BLaER1 (cell line): ENCODE results near the gene ARG2.

Experiments used
- H3K27ac ChIP-seq: shearing (Covaris generic); formaldehyde crosslinking; 2 replicates; pipeline ENCODE4 v1.8.1; 2022
- H3K27me3 ChIP-seq: shearing (Covaris generic); formaldehyde crosslinking; 2 replicates; pipeline ENCODE4 v1.8.1; 2022
- H3K36me3 ChIP-seq: shearing (Covaris generic); formaldehyde crosslinking; 2 replicates; pipeline ENCODE4 v1.8.1; 2022
- H3K4me1 ChIP-seq: shearing (Covaris generic); formaldehyde crosslinking; 2 replicates; pipeline ENCODE4 v1.8.1; 2022
- H3K4me2 ChIP-seq: shearing (Covaris generic); formaldehyde crosslinking; 2 replicates; pipeline ENCODE4 v1.8.1; 2022
- H3K4me3 ChIP-seq: shearing (Covaris generic); formaldehyde crosslinking; 2 replicates; pipeline ENCODE4 v1.8.1; 2022
- H3K9ac ChIP-seq: shearing (Covaris generic); formaldehyde crosslinking; 2 replicates; pipeline ENCODE4 v1.8.1; 2022
- H3K9me3 ChIP-seq: shearing (Covaris generic); formaldehyde crosslinking; 2 replicates; pipeline ENCODE4 v1.8.1; 2022
- H4K20me1 ChIP-seq: shearing (Covaris generic); formaldehyde crosslinking; 2 replicates; pipeline ENCODE4 v1.8.1; 2022
- Cebpa-rat ChIP-seq: shearing (Covaris generic); IDR thresholded peaks from 2 replicates; pipeline ENCODE4 v1.8.1; 2022

Gene ARG2

DNA sequence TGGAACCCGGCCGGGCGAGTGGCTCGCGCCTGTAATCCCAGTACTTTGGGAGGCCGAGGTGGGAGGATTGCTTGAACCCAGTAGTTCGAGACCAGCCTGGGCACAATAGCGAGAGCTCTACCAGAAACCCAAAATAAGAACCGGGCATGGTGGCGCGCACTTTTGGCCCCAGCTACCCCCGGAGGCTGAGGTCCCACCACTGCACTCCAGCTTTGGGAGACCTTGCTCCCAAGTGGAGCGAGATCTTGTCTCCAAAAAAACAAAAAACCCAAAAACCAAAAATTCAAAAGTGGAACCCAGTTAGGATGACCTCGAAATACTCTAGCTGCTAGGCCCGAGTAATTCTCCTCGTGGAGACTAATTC lies 55.5 kb downstream of the ARG2 start:
- Histone ChIP-seq H3K9me3 (no peaks in the 10 kb centered on the region), H3K27ac (peak overlapping the region; percentile 99), H3K4me2 (peak overlapping the region; percentile 98), H3K36me3 (peaks cover 28% of the 10 kb centered on the region), H3K4me1 (peaks cover 28% of the 10 kb centered on the region), H3K27me3 (no peaks in the 10 kb centered on the region), H4K20me1 (peaks cover 42% of the 10 kb centered on the region), H3K9ac (peak overlapping the region; percentile 99), H3K4me3 (peak overlapping the region; percentile 98)
- no peak for TF ChIP-seq Cebpa-rat

DNA sequence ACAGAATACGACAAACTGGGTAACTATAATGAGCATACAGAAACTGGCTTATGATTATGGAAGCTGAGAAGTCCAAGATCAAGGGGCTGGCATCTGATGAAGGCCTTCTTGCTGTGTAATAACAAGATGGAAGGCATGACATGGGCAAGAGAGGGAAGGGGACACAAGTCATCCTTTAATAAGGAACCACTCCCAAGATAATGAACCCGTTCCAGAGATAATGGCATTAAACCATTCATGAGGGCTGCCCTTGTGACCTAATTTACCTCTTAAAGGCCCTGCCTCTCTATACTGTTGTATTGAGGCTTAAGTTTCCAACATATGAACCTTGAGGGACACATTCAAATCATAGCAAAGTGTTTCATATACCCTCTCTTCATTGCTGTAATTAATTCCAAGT lies 59.3 kb downstream of the ARG2 start:
- H3K27me3 ChIP-seq: no peaks in the 10 kb centered on the region
- peaks cover 4% of the 10 kb centered on the region for H4K20me1 ChIP-seq
- peaks cover 63% of the 10 kb centered on the region for H3K36me3 ChIP-seq
- H3K4me2 ChIP-seq: no peak overlapping the region
- H3K9me3 ChIP-seq: no peaks in the 10 kb centered on the region
- H3K4me3 ChIP-seq: no peak overlapping the region
- no peak overlapping the region for H3K9ac ChIP-seq
- peaks cover 8% of the 10 kb centered on the region for H3K4me1 ChIP-seq
- TF ChIP-seq Cebpa-rat: no peak
- H3K27ac ChIP-seq: no peak overlapping the region

DNA sequence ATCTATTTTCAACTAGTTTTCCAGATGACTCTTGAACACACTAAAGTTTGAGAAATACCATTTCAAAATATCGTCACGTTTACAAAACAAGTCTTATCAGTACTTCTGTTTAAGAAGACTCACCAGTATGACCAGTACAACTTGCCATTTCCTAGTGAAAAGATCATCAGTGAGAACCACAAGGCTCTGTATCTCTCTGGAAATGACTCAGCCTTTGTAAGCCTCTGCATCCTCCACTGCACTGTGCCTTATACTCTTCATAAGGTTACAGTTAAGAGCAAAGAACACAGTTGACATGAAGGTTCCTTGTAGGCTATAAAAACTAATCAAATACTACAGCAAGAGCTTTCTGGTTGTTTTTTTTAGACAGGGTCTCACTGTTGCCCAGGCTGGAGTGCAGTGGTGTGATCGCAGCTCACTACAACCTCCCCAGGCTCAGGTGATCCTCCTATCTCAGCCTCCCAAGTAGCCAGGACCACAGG lies 60.4 kb downstream of the ARG2 start:
- H3K36me3 ChIP-seq: peaks cover 74% of the 10 kb centered on the region
- H3K27ac ChIP-seq: no peak overlapping the region
- no peaks in the 10 kb centered on the region for H3K9me3 ChIP-seq
- H3K9ac ChIP-seq: no peak overlapping the region
- no peak for TF ChIP-seq Cebpa-rat
- H3K27me3 ChIP-seq: no peaks in the 10 kb centered on the region
- H3K4me2 ChIP-seq: no peak overlapping the region
- H3K4me3 ChIP-seq: no peak overlapping the region
- H3K4me1 ChIP-seq: peaks cover 6% of the 10 kb centered on the region
- H4K20me1 ChIP-seq: no peaks in the 10 kb centered on the region; the same call in 1 of the 2 replicates

DNA sequence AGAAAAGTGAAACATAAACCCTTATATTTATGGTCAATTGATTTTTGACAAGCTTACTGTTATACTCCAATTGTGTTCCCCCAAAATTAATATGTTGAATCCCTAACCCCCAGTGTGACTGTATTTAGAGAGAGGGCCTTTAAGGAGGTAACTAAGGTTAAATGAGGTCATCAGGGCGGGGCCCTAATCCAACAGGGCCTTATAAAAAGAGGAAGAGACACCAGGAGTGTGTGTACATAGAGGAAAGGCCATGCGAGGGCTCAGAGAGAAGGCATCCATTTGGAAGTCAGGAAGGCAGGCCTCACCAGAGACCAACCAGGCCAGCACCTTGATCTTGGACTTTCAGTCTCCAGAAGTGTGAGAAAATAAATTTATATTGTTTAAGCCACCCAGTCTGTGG lies 61.2 kb downstream of the ARG2 start:
- Histone ChIP-seq H3K9ac (no peak overlapping the region), H3K4me2 (no peak overlapping the region), H3K27ac (no peak overlapping the region), H3K4me1 (no peaks in the 10 kb centered on the region), H3K4me3 (no peak overlapping the region), H3K27me3 (no peaks in the 10 kb centered on the region), H3K9me3 (no peaks in the 10 kb centered on the region), H3K36me3 (peaks cover 82% of the 10 kb centered on the region), H4K20me1 (no peaks in the 10 kb centered on the region; the same call in 1 of the 2 replicates)
- TF ChIP-seq Cebpa-rat: no peak

DNA sequence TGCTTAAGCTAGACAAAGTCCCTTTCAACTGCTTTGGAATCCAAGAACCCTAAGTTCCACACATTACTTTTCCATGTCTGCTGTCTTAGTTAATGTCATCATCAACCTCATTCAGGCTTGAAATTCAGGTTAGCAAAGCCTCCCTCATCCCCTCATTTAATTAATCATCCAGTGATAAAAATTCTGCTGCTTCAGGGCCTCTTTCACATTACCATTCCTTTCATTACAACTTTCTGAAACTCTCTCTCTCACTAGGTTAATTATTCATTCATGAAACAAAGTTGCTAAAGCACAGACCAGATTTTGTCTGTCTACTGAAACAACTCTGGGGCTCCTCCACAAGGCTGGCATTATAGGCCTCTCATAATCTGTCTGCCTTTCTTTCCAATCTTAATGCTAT lies 64.1 kb downstream of the ARG2 start:
- peaks cover 95% of the 10 kb centered on the region for H3K36me3 ChIP-seq

DNA sequence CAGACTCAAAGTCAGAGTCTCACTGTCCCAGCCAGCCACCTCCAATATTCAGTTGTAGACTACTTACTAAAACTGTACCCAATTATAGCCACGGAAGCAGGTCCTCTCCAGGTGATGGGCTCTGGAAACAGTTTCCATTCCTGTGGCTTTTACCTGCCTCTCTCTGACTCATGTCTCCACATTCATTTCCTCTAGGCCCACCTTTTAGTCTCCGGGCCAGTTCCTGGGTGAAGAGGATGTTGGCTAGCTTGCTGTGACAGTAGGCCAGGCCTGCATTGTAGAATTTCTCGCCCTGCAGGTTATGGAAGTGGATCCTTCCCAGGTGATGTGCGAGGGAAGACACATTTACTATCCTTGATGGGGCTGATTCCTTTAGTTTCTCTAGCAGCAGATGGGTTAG lies 70.3 kb downstream of the ARG2 start:
- Histone ChIP-seq H4K20me1 (peaks cover 37% of the 10 kb centered on the region), H3K36me3 (peaks cover 87% of the 10 kb centered on the region), H3K9ac (no peak overlapping the region), H3K27ac (no peak overlapping the region), H3K9me3 (no peaks in the 10 kb centered on the region), H3K4me1 (peaks cover 19% of the 10 kb centered on the region), H3K4me2 (no peak overlapping the region), H3K4me3 (no peak overlapping the region), H3K27me3 (no peaks in the 10 kb centered on the region)
- TF ChIP-seq Cebpa-rat: no peak

More for the DNA sequence above, 64.1 kb downstream of the ARG2 start:
- no peaks in the 10 kb centered on the region for H3K9me3 ChIP-seq
- H4K20me1 ChIP-seq: no peaks in the 10 kb centered on the region; the same call in 1 of the 2 replicates
- H3K27ac ChIP-seq: no peak overlapping the region
- no peak for TF ChIP-seq Cebpa-rat
- no peak overlapping the region for H3K9ac ChIP-seq
- H3K4me1 ChIP-seq: no peaks in the 10 kb centered on the region
- H3K27me3 ChIP-seq: no peaks in the 10 kb centered on the region
- H3K4me3 ChIP-seq: no peak overlapping the region
- no peak overlapping the region for H3K4me2 ChIP-seq

DNA sequence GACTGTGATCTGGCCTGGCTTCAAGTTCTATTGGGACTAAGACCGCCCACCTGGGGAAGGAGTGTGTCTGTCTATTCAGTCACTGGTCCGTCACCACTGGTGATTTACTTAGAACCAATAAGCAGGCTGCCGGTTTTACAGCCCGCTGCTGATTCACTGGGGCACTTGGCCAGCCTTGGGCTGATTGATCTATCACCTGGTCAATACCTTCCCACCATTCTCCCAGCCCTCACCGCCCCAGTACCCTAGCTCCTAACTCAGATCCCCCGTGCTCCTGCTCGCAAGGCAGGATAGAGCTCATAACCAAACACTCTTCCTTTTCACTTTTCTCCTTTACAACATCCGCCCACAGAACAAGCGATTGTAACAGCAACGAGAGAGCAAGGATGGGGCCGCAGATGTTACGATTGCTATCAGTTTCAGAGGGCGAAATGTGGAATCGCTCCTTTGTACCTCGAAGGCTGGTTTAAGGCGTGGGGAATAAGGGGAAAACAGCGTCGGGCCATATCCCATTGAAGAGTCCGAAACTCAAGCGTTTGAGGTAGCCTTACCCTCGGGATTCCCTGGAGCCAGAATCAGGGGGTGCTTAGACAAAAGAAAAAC lies 75.2 kb downstream of the ARG2 start:
- Histone ChIP-seq H3K36me3 (peaks cover 38% of the 10 kb centered on the region), H3K9ac (peak overlapping the region; percentile 86), H3K4me2 (peak overlapping the region; percentile 82), H3K4me1 (peaks cover 23% of the 10 kb centered on the region), H3K27me3 (no peaks in the 10 kb centered on the region), H3K4me3 (peak overlapping the region; percentile 89), H3K27ac (peak overlapping the region; percentile 77), H4K20me1 (peaks cover 37% of the 10 kb centered on the region), H3K9me3 (no peaks in the 10 kb centered on the region)
- TF ChIP-seq Cebpa-rat: no peak

DNA sequence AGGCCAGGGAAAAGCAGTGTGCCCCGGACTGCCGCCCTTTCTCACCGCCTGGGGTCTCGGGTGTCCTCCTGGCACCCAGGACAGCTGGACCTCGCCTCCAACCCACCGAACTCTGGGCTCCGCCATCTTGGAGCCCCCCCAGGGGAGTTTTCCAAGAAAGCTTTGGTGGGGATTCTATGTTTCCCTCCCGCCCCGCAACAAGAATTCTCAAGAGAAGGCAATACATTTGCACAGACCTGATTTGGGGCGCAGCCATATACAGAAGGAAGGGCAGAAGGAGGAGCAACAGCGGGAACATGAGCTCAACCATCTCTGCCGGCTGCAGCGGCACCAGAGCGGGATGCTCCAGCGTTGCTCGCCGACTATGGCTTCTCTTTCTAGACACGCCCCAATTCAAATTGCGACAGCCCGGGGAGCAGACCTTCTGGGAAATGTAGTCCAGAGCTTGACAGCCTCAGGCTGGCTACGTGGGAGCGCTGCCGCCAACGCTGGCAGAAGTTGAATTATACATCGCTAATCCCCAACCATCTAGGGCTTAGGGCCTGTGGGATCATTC lies 75.8 kb downstream of the ARG2 start, which contains the start of gene RDH11:
RDH11 (minus strand) TSS at position 371 of the 556 bp plus-strand sequence; CDS start at position 310, 61 bp downstream.
- no peaks in the 10 kb centered on the region for H3K27me3 ChIP-seq
- peaks cover 32% of the 10 kb centered on the region for H3K36me3 ChIP-seq
- peak within 1 kb of the TSS; percentile 77 for H3K27ac ChIP-seq
- H3K4me2 ChIP-seq: peak within 1 kb of the TSS; percentile 82
- peak within 1 kb of the TSS; percentile 86 for H3K9ac ChIP-seq
- H3K4me3 ChIP-seq: peak within 1 kb of the TSS; percentile 89
- H3K4me1 ChIP-seq: peaks cover 23% of the 10 kb centered on the region
- H3K9me3 ChIP-seq: no peaks in the 10 kb centered on the region
- peak; percentile 89 for TF ChIP-seq Cebpa-rat
- peaks cover 35% of the 10 kb centered on the region for H4K20me1 ChIP-seq

DNA sequence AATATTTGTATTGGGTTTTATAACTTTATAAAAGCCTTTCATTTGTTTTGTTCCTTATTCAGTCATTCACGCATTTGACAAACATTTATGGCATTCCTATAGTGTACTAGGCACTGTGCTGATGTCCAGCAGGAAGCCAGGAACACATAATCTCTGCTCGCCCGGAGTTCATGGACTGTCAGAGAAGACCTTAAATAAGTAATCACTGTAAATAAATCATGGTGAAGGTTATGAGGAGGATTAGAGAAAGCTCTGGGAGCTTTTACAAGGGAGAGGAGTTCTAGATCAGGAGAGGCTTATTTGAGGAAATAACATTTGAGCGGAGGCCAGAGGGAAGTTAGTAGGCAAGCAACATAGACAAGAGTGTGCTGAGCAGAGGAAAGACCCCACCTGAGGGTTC lies 77.3 kb downstream of the ARG2 start:
- H3K36me3 ChIP-seq: peaks cover 17% of the 10 kb centered on the region
- no peak overlapping the region for H3K27ac ChIP-seq
- TF ChIP-seq Cebpa-rat: no peak
- no peak overlapping the region for H3K4me3 ChIP-seq
- H3K27me3 ChIP-seq: no peaks in the 10 kb centered on the region
- peaks cover 23% of the 10 kb centered on the region for H3K4me1 ChIP-seq
- no peak overlapping the region for H3K9ac ChIP-seq
- no peak overlapping the region for H3K4me2 ChIP-seq
- H3K9me3 ChIP-seq: no peaks in the 10 kb centered on the region
- peaks cover 22% of the 10 kb centered on the region; the same call in 1 of the 2 replicates for H4K20me1 ChIP-seq

DNA sequence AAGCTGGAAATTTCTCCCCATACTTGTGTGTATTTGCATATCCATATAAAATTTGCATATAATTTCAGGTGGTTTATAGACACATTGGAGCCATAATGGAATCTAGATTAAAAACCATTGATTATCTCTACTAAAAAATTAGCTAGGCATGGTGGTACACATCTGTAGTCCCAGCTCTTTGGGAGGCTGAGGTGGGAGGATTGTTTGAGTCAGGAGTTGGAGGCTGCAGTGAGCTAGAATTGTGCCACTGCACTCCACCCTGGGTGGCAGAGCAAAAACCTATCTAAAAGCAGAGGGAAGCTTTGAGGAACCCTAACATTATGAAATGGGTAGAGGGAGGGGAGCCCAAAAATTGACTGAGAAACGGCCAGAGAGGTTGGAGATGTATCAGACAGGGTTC lies 78.5 kb downstream of the ARG2 start:
- Histone ChIP-seq H3K4me3 (no peak overlapping the region), H3K36me3 (peaks cover 5% of the 10 kb centered on the region; the same call in 1 of the 2 replicates), H3K4me1 (peaks cover 21% of the 10 kb centered on the region), H3K27ac (no peak overlapping the region), H3K9me3 (no peaks in the 10 kb centered on the region), H3K4me2 (no peak overlapping the region), H3K9ac (no peak overlapping the region), H4K20me1 (peaks cover 10% of the 10 kb centered on the region; the same call in 1 of the 2 replicates), H3K27me3 (no peaks in the 10 kb centered on the region)
- TF ChIP-seq Cebpa-rat: no peak
